ENCODE measurements around the gene SIN3B.

SIN3B gene

GRCh38 chr19:16921766-16922591 lies 92.8 kb downstream of the SIN3B start:
- no peak for TF ChIP-seq FOXP2 (optimal IDR thresholded peaks at IDR 0.05; ENCODE audit: borderline replicate concordance, extremely low read depth, extremely low read length, insufficient read depth)
- no peak for TF ChIP-seq TAF1 (IDR thresholded peaks at IDR 0.05; ENCODE audit: borderline replicate concordance, insufficient read depth, low read length)
- no peak for TF ChIP-seq POLR2AphosphoS5 (IDR thresholded peaks at IDR 0.05; ENCODE audit: low read depth, low read length)
- no peak for TF ChIP-seq SIN3A (IDR thresholded peaks at IDR 0.05; ENCODE audit: borderline replicate concordance, insufficient read depth, low read length)
- TF ChIP-seq, protein P1, sequence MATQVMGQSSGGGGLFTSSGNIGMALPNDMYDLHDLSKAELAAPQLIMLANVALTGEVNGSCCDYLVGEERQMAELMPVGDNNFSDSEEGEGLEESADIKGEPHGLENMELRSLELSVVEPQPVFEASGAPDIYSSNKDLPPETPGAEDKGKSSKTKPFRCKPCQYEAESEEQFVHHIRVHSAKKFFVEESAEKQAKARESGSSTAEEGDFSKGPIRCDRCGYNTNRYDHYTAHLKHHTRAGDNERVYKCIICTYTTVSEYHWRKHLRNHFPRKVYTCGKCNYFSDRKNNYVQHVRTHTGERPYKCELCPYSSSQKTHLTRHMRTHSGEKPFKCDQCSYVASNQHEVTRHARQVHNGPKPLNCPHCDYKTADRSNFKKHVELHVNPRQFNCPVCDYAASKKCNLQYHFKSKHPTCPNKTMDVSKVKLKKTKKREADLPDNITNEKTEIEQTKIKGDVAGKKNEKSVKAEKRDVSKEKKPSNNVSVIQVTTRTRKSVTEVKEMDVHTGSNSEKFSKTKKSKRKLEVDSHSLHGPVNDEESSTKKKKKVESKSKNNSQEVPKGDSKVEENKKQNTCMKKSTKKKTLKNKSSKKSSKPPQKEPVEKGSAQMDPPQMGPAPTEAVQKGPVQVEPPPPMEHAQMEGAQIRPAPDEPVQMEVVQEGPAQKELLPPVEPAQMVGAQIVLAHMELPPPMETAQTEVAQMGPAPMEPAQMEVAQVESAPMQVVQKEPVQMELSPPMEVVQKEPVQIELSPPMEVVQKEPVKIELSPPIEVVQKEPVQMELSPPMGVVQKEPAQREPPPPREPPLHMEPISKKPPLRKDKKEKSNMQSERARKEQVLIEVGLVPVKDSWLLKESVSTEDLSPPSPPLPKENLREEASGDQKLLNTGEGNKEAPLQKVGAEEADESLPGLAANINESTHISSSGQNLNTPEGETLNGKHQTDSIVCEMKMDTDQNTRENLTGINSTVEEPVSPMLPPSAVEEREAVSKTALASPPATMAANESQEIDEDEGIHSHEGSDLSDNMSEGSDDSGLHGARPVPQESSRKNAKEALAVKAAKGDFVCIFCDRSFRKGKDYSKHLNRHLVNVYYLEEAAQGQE (IDR thresholded peaks at IDR 0.05; ENCODE audit: insufficient read depth in 1 of 2, low read depth in 2 of 2, low read length in 2 of 2): no peak

GRCh38 chr19:16922592-16922934 lies 93.4 kb downstream of the SIN3B start:
- TF ChIP-seq SIN3A (IDR thresholded peaks at IDR 0.05; ENCODE audit: borderline replicate concordance, insufficient read depth, low read length): no peak
- TF ChIP-seq FOXP2 (optimal IDR thresholded peaks at IDR 0.05; ENCODE audit: borderline replicate concordance, extremely low read depth, extremely low read length, insufficient read depth): no peak
- TF ChIP-seq POLR2AphosphoS5 (IDR thresholded peaks at IDR 0.05; ENCODE audit: low read depth, low read length): no peak
- no peak for TF ChIP-seq TAF1 (IDR thresholded peaks at IDR 0.05; ENCODE audit: borderline replicate concordance, insufficient read depth, low read length)
- TF ChIP-seq, protein P1 (IDR thresholded peaks at IDR 0.05; ENCODE audit: insufficient read depth in 1 of 2, low read depth in 2 of 2, low read length in 2 of 2): no peak

DNA sequence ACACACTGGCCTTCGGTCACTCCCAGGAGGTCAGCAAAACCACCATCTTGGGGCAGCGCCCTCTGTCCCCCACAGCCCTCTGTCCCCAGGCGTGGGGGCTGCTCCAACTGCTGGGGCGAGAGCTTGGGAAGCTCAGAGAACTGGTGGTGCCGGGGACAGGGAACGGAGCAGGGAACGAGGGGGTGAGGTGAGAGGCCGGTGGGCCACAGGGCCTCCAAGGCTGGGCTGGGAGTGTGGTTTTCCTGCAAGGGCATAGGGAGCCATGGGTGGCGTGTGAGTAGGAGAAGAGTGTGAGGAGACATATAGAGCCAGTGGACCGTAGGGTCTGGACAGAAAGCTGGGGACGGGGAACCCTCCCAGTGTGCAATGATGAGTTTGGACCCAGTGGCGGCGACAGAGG lies 93.8 kb downstream of the SIN3B start:
- TF ChIP-seq TAF1 (IDR thresholded peaks at IDR 0.05; ENCODE audit: borderline replicate concordance, insufficient read depth, low read length): no peak
- TF ChIP-seq, protein P1 (IDR thresholded peaks at IDR 0.05; ENCODE audit: insufficient read depth in 1 of 2, low read depth in 2 of 2, low read length in 2 of 2): no peak

GRCh38 chr19:16927883-16928282 lies 98.7 kb downstream of the SIN3B start:
- TF ChIP-seq SIN3A (IDR thresholded peaks at IDR 0.05; ENCODE audit: borderline replicate concordance, insufficient read depth, low read length) (no peak), FOXP2 (optimal IDR thresholded peaks at IDR 0.05; ENCODE audit: borderline replicate concordance, extremely low read depth, extremely low read length, insufficient read depth) (no peak), TAF1 (IDR thresholded peaks at IDR 0.05; ENCODE audit: borderline replicate concordance, insufficient read depth, low read length) (no peak), POLR2AphosphoS5 (IDR thresholded peaks at IDR 0.05; ENCODE audit: low read depth, low read length) (no peak)
- TF ChIP-seq, protein P1 (IDR thresholded peaks at IDR 0.05; ENCODE audit: insufficient read depth in 1 of 2, low read depth in 2 of 2, low read length in 2 of 2): no peak

GRCh38 chr19:16928351-16928750 lies 99.2 kb downstream of the SIN3B start:
- TF ChIP-seq POLR2AphosphoS5 (IDR thresholded peaks at IDR 0.05; ENCODE audit: low read depth, low read length) (no peak), FOXP2 (optimal IDR thresholded peaks at IDR 0.05; ENCODE audit: borderline replicate concordance, extremely low read depth, extremely low read length, insufficient read depth) (no peak), TAF1 (IDR thresholded peaks at IDR 0.05; ENCODE audit: borderline replicate concordance, insufficient read depth, low read length) (no peak), SIN3A (IDR thresholded peaks at IDR 0.05; ENCODE audit: borderline replicate concordance, insufficient read depth, low read length) (no peak)
- TF ChIP-seq, protein P1 (IDR thresholded peaks at IDR 0.05; ENCODE audit: insufficient read depth in 1 of 2, low read depth in 2 of 2, low read length in 2 of 2): no peak

Measured in PFSK-1 (cell line).